Heart left ventricle (tissue), 16 donors: ENCODE data around the gene PHLPP1. TPM values are rescaled to one million over a fixed set of nuclear protein-coding genes. Genes with fewer than 3 reads are reported as not detected.

ENCODE experiments used
- ATAC-seq, 4 donors: fragments of 200-7000 bp; cut with Tn5 transposase; one replicate each; pipeline ENCODE4 v1.9.1; 2020 to 2022; ENCODE audit warnings: moderate library complexity in 4 of 4, mild to moderate bottlenecking in 3 of 4, moderate number of reproducible peaks in 1 of 4
- DNase-seq, 5 donors: peaks; one replicate each; pipeline ENCODE4 v3.0.0-alpha.2; 2020
- H3K27ac ChIP-seq, 12 donors: fragments of 200-600 bp; sonication (generic) in 4 of 12; one replicate each; pipeline versions ENCODE4 v1.5.0 to v1.8.0; 2016 to 2022; ENCODE audit warnings: mild to moderate bottlenecking in 2 of 12
- H3K27me3 ChIP-seq, 9 donors: fragments of 200-600 bp; sonication (generic) in 2 of 9; one replicate each; pipeline versions ENCODE4 v1.5.1 to v1.8.0; 2016 to 2022; ENCODE audit warnings: mild to moderate bottlenecking in 3 of 9
- H3K36me3 ChIP-seq, 9 donors: fragments of 200-600 bp; sonication (generic) in 2 of 9; one replicate each; pipeline versions ENCODE4 v1.5.0 to v1.8.0; 2018 to 2022; ENCODE audit warnings: mild to moderate bottlenecking in 2 of 9
- H3K4me1 ChIP-seq, 12 donors: fragments of 200-600 bp; sonication (generic) in 4 of 12; one replicate each; pipeline versions ENCODE4 v1.5.0 to v1.8.0; 2016 to 2022; ENCODE audit warnings: mild to moderate bottlenecking in 3 of 12
- H3K4me3 ChIP-seq, 12 donors: fragments of 200-600 bp; sonication (generic) in 4 of 12; one replicate each; pipeline versions ENCODE4 v1.5.0 to v1.8.0; 2017 to 2022; ENCODE audit warnings: mild to moderate bottlenecking in 9 of 12, moderate library complexity in 4 of 12
- H3K9me3 ChIP-seq, 12 donors: fragments of 200-600 bp; sonication (generic) in 4 of 12; one replicate each; pipeline versions ENCODE4 v1.5.0 to v1.8.0; 2016 to 2022; ENCODE audit warnings: mild to moderate bottlenecking in 1 of 12
- CTCF ChIP-seq, 12 donors: fragments of 200-600 bp; sonication (generic) in 4 of 12; IDR thresholded peaks; one replicate each; pipeline versions ENCODE4 v1.5.0 to v1.8.0; 2018 to 2022; ENCODE audit warnings: antibody characterized with exemption in 12 of 12, mild to moderate bottlenecking in 5 of 12
- POLR2A ChIP-seq, 2 donors: fragments of 450-650 bp; IDR thresholded peaks; one replicate each; pipeline ENCODE4 v1.6.1; 2017; ENCODE audit warnings: antibody characterized with exemption in 2 of 2, mild to moderate bottlenecking in 2 of 2, moderate library complexity in 2 of 2
- WGBS, 4 donors: extraction: QIAGEN DNeasy Blood & Tissue Kit in 2 of 4; methylation state at CpG; one replicate each; pipeline versions ENCODE4 v1.1.5 to v1.1.7; 2013 to 2018; 5-methylcytosine and 5-hydroxymethylcytosine counted together
- intact Hi-C, 10 donors: fragments of 100-400 bp; cut with DNase I; formaldehyde crosslinking; loops; one replicate each; pipeline versions ENCODE4 v1.11.1 to v1.14.2; 2022
- polyA plus RNA-seq, 2 donors: library from polyadenylated mRNA; stranded (reverse); fragments of 200-250 nt; gene quantifications; one replicate each; pipeline ENCODE4 v1.2.3, GENCODE V29; 2013
- total RNA-seq, 9 donors: library from RNA; depleted of rRNA in 2 of 9; stranded (reverse); fragments of >200 nt in 2 of 9; fragmentation: NEBNext Ultra II Directional in 3 of 9; extraction: Animal tissue kit (Norgen Biotek cat#: 25700) in 3 of 9; gene quantifications; one replicate each; pipeline versions ENCODE4 v1.1.0 to v1.2.4, GENCODE V29; 2016 to 2023
- donor health status: ischemic (EF 13 %, LVEDD 7.1; RV severe dilation, severe dysfunction).
- donor health status: healthy with polysubstance abuse.
- donor health status: DM: no; HTN: yes; CAD: no.
- donor health status: DM: no; HTN: no; CAD: no.
- donor health status: ischemic (EF 25% LVEDD 6.9; RV normal size, moderate dysfunction).
- donor health status: ischemic (EF 25% LVEDD 5.7; RV mildly dilated, moderate dysfunction).
- donor health status: healthy.
- donor health status: DM: yes; HTN: yes; CAD: no.
- donor health status: ischemic (EF 35%, LVEDD 5.7; RV mildly dilated, moderate dysfunction).
- donor health status: nonischemic (EF 11% LVEDD 7.7; RV severe dilation, severe dysfunction).
- donor health status: DM: yes; HTN: yes; CAD: no.
- donor health status: PGD.
- donor health status: ischemic (EF 29% LVEDD 5.4; RV normal size, mild dysfunction).
- donor health status: nonischemic (EF 23%, LVEDD 6.1; RV moderate dilation, normal function).

PHLPP1 gene
- total and polyA plus RNA-seq, 11 donors: 1.7 to 11.1 (median 6.2) TPM

GRCh38 chr18:63022429-63023022 is 307.2 kb downstream of the PHLPP1 start:
- Histone ChIP-seq H3K27me3 (no peaks in the 10 kb centered on the region), H3K27ac (no peak overlapping the region), H3K36me3 (no peaks in the 10 kb centered on the region), H3K4me3 (no peak overlapping the region), H3K4me1 (no peaks in the 10 kb centered on the region), H3K9me3 (peaks cover 0 to 10% (median 0%) of the 10 kb centered on the region in 12 donors)
- DNase-seq (no peak), ATAC-seq (peak in 1 of 4 donors; percentile 32)
- TF ChIP-seq CTCF (IDR thresholded peaks at IDR 0.05): peak; percentile 27 to 54 (median 38)
- no peak for TF ChIP-seq POLR2A (IDR thresholded peaks at IDR 0.05)
- WGBS, 4 donors: 62 to 72% (median 68%) methylated on average over 26 of the region's 26 CpGs
- intact Hi-C loops: loop anchor here in 6 of 10 donors (2.0 to 10.0 kb wide), 7 partner anchors 92 to 420 kb away; no protein-coding TSS in a partner anchor

- DNase-seq (peak in 2 of 5 donors; percentile 35 to 46), ATAC-seq (peak in 3 of 4 donors; percentile 75 to 87 (median 82))
- Histone ChIP-seq H3K4me1 (no peaks in the 10 kb centered on the region), H3K4me3 (no peak overlapping the region), H3K27ac (no peak overlapping the region), H3K36me3 (no peaks in the 10 kb centered on the region), H3K27me3 (no peaks in the 10 kb centered on the region), H3K9me3 (no peaks in the 10 kb centered on the region)
- intact Hi-C loops: loop anchor here in 6 of 10 donors (2.0 to 10.0 kb wide), 4 partner anchors 89 to 297 kb away; no protein-coding TSS in a partner anchor
- peak in 11 of 12 donors; percentile 19 to 55 (median 43) for TF ChIP-seq CTCF (IDR thresholded peaks at IDR 0.05)
- no peak for TF ChIP-seq POLR2A (IDR thresholded peaks at IDR 0.05)
- 61 to 74% (median 66%) methylated on average over 11 to 12 of the region's 12 CpGs for WGBS, 4 donors
Measured at GRCh38 chr18:63025251-63026090, 310.1 kb downstream of the PHLPP1 start.

DNA sequence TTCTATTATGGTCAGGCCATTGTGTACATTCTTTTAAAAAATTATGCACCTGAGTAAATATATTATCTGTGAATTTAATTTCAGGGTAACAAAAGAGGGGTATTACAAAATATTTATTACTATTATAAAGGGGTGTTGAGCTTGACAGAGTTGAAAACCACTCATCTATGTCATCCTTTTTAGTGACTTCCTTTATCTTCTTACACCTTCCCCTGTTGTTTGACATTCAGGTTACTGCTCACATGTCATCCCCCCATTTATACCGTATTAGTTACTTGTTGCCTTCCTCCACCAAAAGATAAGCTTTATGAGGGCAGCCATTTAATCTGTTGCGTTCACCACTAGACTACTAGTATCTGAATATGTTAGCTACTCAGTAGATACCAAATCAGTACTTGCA is 313.0 kb downstream of the PHLPP1 start:
- no peak for TF ChIP-seq CTCF (IDR thresholded peaks at IDR 0.05)
- no peak for TF ChIP-seq POLR2A (IDR thresholded peaks at IDR 0.05)
- no peaks in the 10 kb centered on the region for H3K36me3 ChIP-seq
- no peak overlapping the region for H3K27ac ChIP-seq
- H3K9me3 ChIP-seq: no peaks in the 10 kb centered on the region
- 80 to 86% (median 80%) methylated on average over 2 of the region's 2 CpGs for WGBS, 4 donors
- ATAC-seq (no peak), DNase-seq (no peak)
- H3K4me3 ChIP-seq: no peak overlapping the region
- H3K27me3 ChIP-seq: no peaks in the 10 kb centered on the region
- intact Hi-C loops: loop anchor here in 6 of 10 donors (10.0 kb wide), 3 partner anchors 86 to 126 kb away; no protein-coding TSS in a partner anchor
- H3K4me1 ChIP-seq: no peaks in the 10 kb centered on the region

Other genes with a start within 250 kb of the PHLPP1 start
- gene ZCCHC2, start 192.5 kb upstream of the PHLPP1 start, total RNA-seq: 10 to 100 TPM; 11.2 to 27.5 (median 18.9) TPM
- 10 to 100 TPM in 1 of 2 donors, 1 to 10 TPM in 1; 5.6 to 13.3 TPM for gene ZCCHC2, start 192.5 kb upstream of the PHLPP1 start, polyA plus RNA-seq